GM21367 (cell line): ENCODE measurements around the gene UGT1A10.
"Not testable (repeated sequence)": the region's sequence is repeated elsewhere in the genome, so short reads cannot be mapped to it uniquely, and the experiment has no call there.

Source experiments
- ATAC-seq: cut with Tn5 transposase; IDR thresholded peaks from one replicate; pipeline ENCODE4 v1.9.1; 2021; ENCODE audit not compliant: unreplicated experiment

UGT1A10 gene

GRCh38 chr2:233736868-233737653 lies 100.8 kb downstream of the UGT1A10 start:
- ATAC-seq: not testable (repeated sequence)

- ATAC-seq: no peak
These were observed 104.6 kb downstream of the UGT1A10 start for GRCh38 chr2:233740870-233741269.

DNA sequence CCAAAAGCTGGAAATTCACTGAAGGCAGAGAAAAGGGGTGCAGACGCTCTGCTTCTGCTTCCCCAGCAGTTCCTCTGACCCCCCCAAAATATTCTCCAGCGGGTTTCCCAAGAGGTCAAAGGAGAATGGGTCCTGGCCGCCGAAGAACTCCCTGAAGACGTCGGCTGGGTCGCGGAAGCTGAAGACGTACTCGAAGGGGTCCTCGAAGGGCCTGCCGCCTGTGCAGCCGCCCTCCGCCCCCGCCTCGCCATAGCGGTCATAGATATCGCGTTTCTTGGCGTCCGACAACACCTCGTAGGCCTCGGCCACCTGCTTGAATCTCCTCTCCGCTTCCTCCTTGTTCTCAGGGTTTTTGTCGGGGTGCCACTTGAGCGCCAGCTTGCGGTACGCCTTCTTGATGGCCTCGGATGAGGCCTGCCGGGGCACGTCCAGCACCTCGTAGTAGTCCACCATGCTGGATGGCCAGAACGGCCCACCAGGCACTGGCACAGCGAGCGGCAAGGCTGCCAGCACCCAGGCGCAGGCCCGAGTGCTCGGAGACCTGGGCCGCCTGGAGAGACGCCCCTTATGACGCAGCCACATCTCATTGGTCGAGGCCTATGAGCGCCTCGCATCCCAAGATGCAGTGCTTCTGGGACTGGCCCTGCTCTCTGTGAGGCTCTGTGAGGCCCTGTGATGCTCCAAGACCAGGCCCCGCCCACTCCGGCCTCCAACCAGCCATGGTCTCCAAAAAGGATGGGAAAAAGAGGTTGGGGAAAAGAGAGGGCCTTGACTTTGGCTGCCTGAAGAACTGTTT lies 107.4 kb downstream of the UGT1A10 start:
- ATAC-seq: no peak

- ATAC-seq: no peak
These were observed 109.0 kb downstream of the UGT1A10 start for GRCh38 chr2:233745073-233745755.

GRCh38 chr2:233745838-233746237 lies 109.6 kb downstream of the UGT1A10 start:
- ATAC-seq: not testable (repeated sequence)

DNA sequence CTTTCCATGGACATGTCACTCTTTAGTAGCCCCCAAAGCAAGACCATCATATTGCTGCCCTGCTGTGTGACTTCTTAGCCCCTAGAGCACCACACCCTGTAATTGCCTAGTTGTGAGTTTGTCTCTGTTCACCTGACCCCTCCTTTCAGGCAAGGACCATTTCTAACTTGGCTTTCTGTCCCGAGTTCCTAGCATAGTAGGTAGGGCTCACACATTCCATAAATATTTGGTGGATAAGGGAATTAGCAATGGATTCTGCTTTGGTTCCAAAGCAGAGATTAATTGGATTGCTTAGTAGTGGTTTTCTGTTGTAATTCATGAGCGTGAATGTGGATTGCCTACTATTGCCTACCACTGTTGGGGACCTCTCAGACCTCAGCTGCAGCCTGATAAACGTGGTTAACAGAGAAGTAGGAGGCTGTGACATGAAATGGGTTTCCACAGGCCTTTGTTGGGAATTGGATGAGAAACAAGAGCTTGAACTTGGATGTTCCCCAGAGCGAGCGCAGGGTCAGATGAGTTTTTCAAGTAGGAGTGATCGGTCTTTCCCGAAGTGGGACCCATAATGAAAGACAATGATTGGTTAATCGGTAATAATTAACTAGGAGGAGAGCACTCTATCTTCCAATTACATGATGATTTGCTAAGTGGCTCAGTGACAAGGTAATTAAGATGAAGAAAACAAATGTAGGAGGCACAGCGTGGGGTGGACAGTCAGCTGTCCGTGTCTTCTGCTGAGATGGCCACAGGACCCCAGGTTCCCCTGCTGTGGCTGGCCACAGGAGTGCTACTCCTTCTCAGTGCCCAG lies 110.4 kb downstream of the UGT1A10 start:
- ATAC-seq: no peak

DNA sequence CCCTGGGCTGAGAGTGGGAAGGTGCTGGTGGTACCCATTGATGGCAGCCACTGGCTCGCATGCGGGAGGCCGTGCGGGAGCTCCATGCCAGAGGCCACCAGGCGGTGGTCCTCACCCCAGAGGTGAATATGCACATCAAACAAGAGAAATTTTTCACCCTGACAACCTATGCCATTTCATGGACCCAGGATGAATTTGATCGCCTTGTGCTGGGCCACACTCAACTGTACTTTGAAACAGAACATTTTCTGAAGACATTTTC lies 111.0 kb downstream of the UGT1A10 start:
- ATAC-seq: no peak

GRCh38 chr2:233750689-233751088 lies 114.4 kb downstream of the UGT1A10 start:
- not testable (repeated sequence) for ATAC-seq

DNA sequence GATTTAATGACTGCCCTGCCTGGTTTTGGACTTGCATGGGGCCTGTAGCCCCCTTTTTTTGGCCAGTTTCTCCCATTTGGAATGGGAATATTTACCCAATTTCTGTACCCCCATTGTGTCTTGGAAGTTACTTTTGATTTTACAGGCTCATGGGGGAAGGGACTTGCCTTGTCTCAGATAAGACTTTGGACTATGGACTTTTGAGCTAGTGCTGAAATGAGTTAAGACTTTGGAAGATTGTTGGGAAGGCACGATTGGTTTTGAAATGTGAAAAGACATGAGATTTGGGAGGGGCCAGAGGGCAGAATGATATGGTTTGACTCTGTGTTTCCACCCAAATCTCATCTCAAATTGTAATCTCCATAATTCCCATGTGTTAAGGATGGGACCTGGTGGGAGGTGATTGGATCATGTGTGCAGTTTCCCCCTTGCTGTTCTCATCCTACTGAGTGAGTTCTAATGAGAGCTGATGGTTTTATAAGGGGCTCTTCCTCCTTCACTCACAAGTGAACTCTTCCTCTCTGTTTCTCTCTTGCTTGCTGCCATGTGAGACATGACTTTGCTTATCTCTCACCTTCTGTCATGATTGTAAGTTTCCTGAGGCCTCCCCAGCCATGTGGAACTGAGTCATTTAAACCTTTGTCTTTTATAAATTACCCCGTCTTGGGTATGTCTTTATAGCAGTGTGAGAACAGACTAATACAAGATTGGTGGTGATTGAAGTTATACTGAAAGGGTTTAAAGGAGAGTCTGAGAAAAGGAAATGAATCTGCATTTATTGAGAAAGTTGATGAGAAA lies 115.2 kb downstream of the UGT1A10 start:
- not testable (repeated sequence) for ATAC-seq

DNA sequence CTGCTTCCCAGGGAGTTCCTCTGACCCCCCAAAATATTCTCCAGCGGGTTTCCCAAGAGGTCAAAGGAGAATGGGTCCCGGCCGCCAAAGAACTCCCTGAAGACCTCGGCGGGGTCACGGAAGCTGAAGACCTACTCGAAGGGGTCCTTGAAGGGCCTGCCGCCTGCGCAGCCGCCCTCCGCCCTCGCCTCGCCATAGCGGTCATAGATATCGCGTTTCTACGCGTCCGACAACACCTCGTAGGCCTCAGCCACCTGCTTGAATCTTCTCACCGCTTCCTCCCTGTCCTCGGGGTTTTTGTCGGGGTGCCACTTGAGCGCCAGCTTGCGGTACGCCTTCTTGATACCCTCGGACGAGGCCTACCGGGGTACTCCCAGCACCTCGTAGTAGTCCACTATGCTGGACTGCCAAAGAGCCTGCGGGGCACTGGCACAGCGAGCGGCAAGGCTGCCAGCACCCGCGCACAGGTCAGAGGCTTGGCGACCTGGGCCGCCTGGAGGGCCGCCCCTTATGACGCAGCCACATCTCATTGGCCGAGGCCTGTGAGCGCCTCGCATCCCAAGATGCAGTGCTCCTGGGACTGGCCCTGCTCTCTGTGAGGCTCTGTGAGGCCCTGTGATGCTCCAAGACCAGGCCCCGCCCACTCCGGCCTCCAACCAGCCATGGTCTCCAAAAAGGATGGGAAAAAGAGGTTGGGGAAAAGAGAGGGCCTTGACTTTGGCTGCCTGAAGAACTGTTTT lies 118.8 kb downstream of the UGT1A10 start:
- ATAC-seq: no peak

DNA sequence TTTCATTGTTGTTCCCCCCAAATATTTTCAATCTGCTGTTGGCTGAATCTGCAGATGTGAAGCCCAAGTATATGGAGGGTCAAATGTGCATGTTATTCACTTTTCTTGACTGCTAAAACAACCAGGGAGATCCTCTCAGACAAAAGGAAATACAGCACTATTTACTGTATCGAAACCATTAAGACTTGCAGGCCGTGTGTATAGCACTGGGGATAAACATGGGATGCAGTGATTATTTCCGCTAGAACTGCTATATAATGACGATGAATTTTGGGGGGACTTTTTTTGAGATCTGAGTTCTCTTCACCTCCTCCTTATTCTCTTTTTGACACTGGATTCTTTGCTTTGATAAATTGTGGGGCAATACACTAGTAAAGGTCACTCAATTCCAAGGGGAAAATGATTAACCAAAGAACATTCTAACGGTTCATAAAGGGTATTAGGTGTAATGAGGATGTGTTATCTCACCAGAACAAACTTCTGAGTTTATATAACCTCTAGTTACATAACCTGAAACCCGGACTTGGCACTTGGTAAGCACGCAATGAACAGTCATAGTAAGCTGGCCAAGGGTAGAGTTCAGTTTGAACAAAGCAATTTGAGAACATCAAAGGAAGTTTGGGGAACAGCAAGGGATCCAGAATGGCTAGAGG lies 120.3 kb downstream of the UGT1A10 start:
- no peak for ATAC-seq

- no peak for ATAC-seq
These were observed 121.9 kb downstream of the UGT1A10 start for GRCh38 chr2:233758141-233758540.

DNA sequence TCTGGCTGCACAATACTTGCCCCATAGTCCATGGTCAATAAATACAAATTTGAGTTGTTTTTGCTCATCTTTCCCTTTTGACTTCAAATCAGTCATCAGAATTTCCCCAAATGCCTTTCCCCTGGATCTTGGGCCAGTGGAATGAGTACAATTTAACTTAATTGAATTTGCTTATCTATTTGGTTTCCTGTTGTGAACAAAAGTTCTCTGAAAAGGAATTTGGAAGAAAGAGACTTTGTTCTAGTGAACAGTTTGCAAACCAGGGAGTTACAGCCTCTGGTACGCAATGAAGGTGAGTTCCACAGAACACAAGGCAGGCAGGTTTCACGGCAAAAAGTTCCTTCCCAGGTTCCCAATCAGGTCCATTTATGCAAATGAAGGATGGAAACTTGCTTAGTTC lies 122.6 kb downstream of the UGT1A10 start:
- no peak for ATAC-seq

- ATAC-seq: no peak
These were observed 123.8 kb downstream of the UGT1A10 start, which contains the start of gene UGT1A1 for GRCh38 chr2:233760043-233760442. TSS of gene UGT1A1 (plus strand) at chr2:233760270. CDS start at chr2:233760288, 18 bp downstream.

- no peak for ATAC-seq
These were observed 125.0 kb downstream of the UGT1A10 start for GRCh38 chr2:233761040-233761769.

- no peak for ATAC-seq
These were observed 128.0 kb downstream of the UGT1A10 start for GRCh38 chr2:233764264-233764663.

DNA sequence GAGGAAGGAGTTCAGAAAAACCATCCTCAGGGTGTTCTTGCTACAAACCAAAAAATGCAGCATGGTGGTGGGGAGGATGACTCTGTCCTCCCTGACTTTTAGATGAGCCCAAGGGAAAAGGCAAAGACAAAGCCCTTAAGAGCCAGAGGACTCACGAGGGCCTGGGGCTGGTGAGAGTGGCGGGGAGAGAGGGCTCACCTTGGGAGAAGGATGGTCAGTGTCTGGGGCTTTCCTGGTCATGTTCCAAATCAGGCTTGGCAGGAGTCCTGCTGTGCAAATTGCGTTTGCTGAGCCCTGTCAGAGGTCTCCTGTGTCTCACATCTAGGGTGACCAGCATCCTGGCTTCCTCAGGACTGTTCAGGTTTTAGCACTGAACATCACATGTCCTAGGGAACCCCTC lies 128.5 kb downstream of the UGT1A10 start:
- ATAC-seq: no peak

GRCh38 chr2:233766416-233766815 lies 130.2 kb downstream of the UGT1A10 start:
- ATAC-seq: no peak
